ENCODE data around the gene DUSP6.

The DUSP6 gene

GRCh38 chr12:89357297-89357730 lies 5.0 kb upstream of the DUSP6 start:
- H3K4me3 ChIP-seq (ENCODE audit: low read length): no peak overlapping the region
- TF ChIP-seq CTCF (conservative IDR thresholded peaks at IDR 0.05; ENCODE audit: low read length): no peak
- DNase-seq (ENCODE audit: low read depth): no peak

GRCh38 chr12:89356069-89356665 lies 3.9 kb upstream of the DUSP6 start:
- TF ChIP-seq CTCF (conservative IDR thresholded peaks at IDR 0.05; ENCODE audit: low read length): no peak
- no peak overlapping the region for H3K4me3 ChIP-seq (ENCODE audit: low read length)
- no peak for DNase-seq (ENCODE audit: low read depth)

- peak; percentile 22 for TF ChIP-seq CTCF (conservative IDR thresholded peaks at IDR 0.05; ENCODE audit: low read length)
- DNase-seq (ENCODE audit: low read depth): no peak
- no peak overlapping the region for H3K4me3 ChIP-seq (ENCODE audit: low read length)
Measured at GRCh38 chr12:89355243-89356068, 3.2 kb upstream of the DUSP6 start.

- H3K4me3 ChIP-seq (ENCODE audit: low read length): peak overlapping the region; percentile 93
- no peak for TF ChIP-seq CTCF (conservative IDR thresholded peaks at IDR 0.05; ENCODE audit: low read length)
- DNase-seq (ENCODE audit: low read depth): no peak
Measured at GRCh38 chr12:89354612-89355067, 2.3 kb upstream of the DUSP6 start.

GRCh38 chr12:89353823-89354611 lies 1.7 kb upstream of the DUSP6 start:
- peak; percentile 71 for DNase-seq (ENCODE audit: low read depth)
- peak overlapping the region; percentile 93 for H3K4me3 ChIP-seq (ENCODE audit: low read length)
- TF ChIP-seq CTCF (conservative IDR thresholded peaks at IDR 0.05; ENCODE audit: low read length): no peak

GRCh38 chr12:89353188-89353822 lies 1.0 kb upstream of the DUSP6 start:
- TF ChIP-seq CTCF (conservative IDR thresholded peaks at IDR 0.05; ENCODE audit: low read length): no peak
- peak; percentile 68 for DNase-seq (ENCODE audit: low read depth)
- H3K4me3 ChIP-seq (ENCODE audit: low read length): peak overlapping the region; percentile 93

Data from AG10803 (cell line).